Neural crest cell (in vitro differentiated cells): Measurements from ENCODE around the gene MYRFL. TPM values are rescaled to one million over a fixed set of nuclear protein-coding genes. Genes with fewer than 3 reads are reported as not detected.

Experiments
- DNase-seq: peaks from one replicate; pipeline ENCODE4 v3.0.0; 2021; ENCODE audit warnings: low read depth, mixed read lengths, low spot score
- H3K27ac Mint-ChIP-seq: one replicate; pipeline ENCODE4 v1.8.0; 2021; ENCODE audit warnings: mild to moderate bottlenecking, mixed read lengths; ENCODE audit not compliant: unreplicated experiment
- H3K27me3 Mint-ChIP-seq: 2 replicates; pipeline ENCODE4 v1.8.0; 2021; ENCODE audit warnings: low read depth, mild to moderate bottlenecking, mixed read lengths
- H3K36me3 Mint-ChIP-seq: 2 replicates; pipeline ENCODE4 v1.8.0; 2021; ENCODE audit warnings: low read depth, mild to moderate bottlenecking, mixed read lengths
- H3K4me1 Mint-ChIP-seq: 2 replicates; pipeline ENCODE4 v1.8.0; 2021; ENCODE audit warnings: mixed read lengths
- H3K4me3 Mint-ChIP-seq: one replicate; pipeline ENCODE4 v1.8.0; 2021; ENCODE audit warnings: mild to moderate bottlenecking, mixed read lengths
- H3K9me3 Mint-ChIP-seq: 2 replicates; pipeline ENCODE4 v1.8.0; 2021; ENCODE audit warnings: mixed read lengths
- total RNA-seq: library from RNA; stranded (reverse); gene quantifications from 2 replicates; pipeline ENCODE4 v1.2.1, GENCODE V29; 2021
- TF ChIP-seq, protein P1 (sequence below): fragments of 200-600 bp; sonication (generic); conservative IDR thresholded peaks from 2 replicates; pipeline ENCODE4 v1.5.0; 2021; ENCODE audit warnings: antibody characterized with exemption, mild to moderate bottlenecking

MYRFL gene
- total RNA-seq, 1 donor from 2014 or later, result 0.42 TPM

- Mint-ChIP-seq H3K9me3 (peaks cover 5% of the 10 kb centered on the region), H3K4me1 (no peaks in the 10 kb centered on the region), H3K4me3 (no peak overlapping the region), H3K36me3 (no peaks in the 10 kb centered on the region), H3K27ac (no peak overlapping the region), H3K27me3 (no peaks in the 10 kb centered on the region)
- DNase-seq, result no peak
- TF ChIP-seq, protein P1, sequence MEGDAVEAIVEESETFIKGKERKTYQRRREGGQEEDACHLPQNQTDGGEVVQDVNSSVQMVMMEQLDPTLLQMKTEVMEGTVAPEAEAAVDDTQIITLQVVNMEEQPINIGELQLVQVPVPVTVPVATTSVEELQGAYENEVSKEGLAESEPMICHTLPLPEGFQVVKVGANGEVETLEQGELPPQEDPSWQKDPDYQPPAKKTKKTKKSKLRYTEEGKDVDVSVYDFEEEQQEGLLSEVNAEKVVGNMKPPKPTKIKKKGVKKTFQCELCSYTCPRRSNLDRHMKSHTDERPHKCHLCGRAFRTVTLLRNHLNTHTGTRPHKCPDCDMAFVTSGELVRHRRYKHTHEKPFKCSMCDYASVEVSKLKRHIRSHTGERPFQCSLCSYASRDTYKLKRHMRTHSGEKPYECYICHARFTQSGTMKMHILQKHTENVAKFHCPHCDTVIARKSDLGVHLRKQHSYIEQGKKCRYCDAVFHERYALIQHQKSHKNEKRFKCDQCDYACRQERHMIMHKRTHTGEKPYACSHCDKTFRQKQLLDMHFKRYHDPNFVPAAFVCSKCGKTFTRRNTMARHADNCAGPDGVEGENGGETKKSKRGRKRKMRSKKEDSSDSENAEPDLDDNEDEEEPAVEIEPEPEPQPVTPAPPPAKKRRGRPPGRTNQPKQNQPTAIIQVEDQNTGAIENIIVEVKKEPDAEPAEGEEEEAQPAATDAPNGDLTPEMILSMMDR, result no peak
Measured at GRCh38 chr12:69921831-69922230, 96.8 kb downstream of the MYRFL start.

GRCh38 chr12:69922999-69923398 lies 98.0 kb downstream of the MYRFL start:
- TF ChIP-seq, protein P1, result no peak
- no peak overlapping the region for H3K27ac Mint-ChIP-seq
- H3K36me3 Mint-ChIP-seq, result no peaks in the 10 kb centered on the region
- peaks cover 5% of the 10 kb centered on the region for H3K9me3 Mint-ChIP-seq
- H3K4me1 Mint-ChIP-seq, result no peaks in the 10 kb centered on the region
- DNase-seq, result no peak
- no peaks in the 10 kb centered on the region for H3K27me3 Mint-ChIP-seq
- H3K4me3 Mint-ChIP-seq, result no peak overlapping the region

GRCh38 chr12:69925291-69925690 lies 100.3 kb downstream of the MYRFL start:
- Mint-ChIP-seq H3K4me1 (no peaks in the 10 kb centered on the region), H3K27ac (no peak overlapping the region), H3K4me3 (no peak overlapping the region), H3K36me3 (no peaks in the 10 kb centered on the region), H3K9me3 (no peaks in the 10 kb centered on the region), H3K27me3 (no peaks in the 10 kb centered on the region)
- TF ChIP-seq, protein P1, result no peak
- DNase-seq, result no peak

DNA sequence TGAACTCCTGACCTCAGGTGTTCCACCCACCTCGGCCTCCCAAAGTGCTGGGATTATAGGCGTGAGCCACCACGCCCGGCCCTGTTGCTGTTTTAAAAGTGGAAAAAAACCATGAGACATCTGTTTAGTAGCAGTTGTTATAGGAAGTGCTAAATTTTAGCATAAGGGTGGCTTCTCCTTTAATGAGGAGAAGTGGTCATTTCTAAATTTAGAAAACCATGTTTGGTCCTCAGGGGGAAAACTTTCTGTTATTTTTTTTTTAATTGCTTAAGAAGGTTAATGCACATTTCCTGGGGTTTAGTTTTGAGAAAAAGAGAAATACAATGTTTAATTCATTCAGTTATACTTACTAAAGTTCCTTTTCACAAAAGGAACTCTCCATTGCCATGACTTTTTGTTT lies 102.1 kb downstream of the MYRFL start:
- TF ChIP-seq, protein P1, result no peak
- Mint-ChIP-seq H3K9me3 (peaks cover 2% of the 10 kb centered on the region), H3K27ac (no peak overlapping the region), H3K36me3 (no peaks in the 10 kb centered on the region), H3K4me1 (peaks cover 11% of the 10 kb centered on the region), H3K4me3 (no peak overlapping the region), H3K27me3 (no peaks in the 10 kb centered on the region)
- DNase-seq, result no peak

DNA sequence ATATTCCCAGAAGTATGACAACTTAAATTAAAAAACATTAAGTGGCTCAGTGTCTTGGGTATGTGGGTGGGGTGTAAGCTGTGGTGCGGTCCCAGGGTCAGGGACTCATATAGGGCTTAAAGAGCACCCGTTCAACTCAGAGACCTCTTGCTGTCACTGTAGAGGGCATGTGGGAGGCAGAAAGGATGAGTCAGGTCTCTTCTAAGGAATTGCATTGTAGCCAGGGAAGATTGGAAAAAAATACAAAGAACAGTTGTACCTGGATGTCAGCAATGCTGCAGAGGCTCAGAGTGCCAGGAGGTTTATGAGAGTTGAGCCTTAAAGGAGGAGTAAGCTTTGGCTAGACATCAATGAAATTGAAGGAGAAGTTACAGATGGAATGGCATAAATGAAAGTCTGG lies 104.1 kb downstream of the MYRFL start:
- Mint-ChIP-seq H3K27ac (no peak overlapping the region), H3K36me3 (no peaks in the 10 kb centered on the region), H3K27me3 (no peaks in the 10 kb centered on the region), H3K9me3 (peaks cover 2% of the 10 kb centered on the region), H3K4me3 (no peak overlapping the region), H3K4me1 (peaks cover 30% of the 10 kb centered on the region)
- DNase-seq, result no peak
- TF ChIP-seq, protein P1, result no peak

DNA sequence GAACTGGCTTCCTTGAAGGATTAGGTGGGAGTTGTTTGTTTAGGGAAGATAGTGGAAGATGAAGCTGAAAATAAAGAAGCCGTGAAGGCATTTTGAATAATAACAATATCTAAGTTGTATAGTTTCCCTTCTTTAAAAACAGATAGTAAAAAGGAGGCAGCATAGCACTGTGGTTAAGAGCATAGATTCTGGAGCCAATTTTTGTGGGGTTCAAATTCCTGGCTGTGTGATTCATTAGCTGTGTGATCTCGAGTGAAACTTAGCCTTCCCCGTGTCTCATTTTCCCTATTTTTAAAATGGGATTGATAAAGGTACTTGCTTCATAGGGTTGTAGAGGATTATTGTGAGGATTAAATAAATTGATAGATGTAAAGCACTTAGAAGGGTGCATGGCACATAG lies 104.5 kb downstream of the MYRFL start:
- Mint-ChIP-seq H3K4me1 (peaks cover 34% of the 10 kb centered on the region), H3K27ac (no peak overlapping the region), H3K36me3 (no peaks in the 10 kb centered on the region)

More for the DNA sequence above, 104.5 kb downstream of the MYRFL start:
- no peak for DNase-seq
- Mint-ChIP-seq H3K4me3 (no peak overlapping the region), H3K9me3 (peaks cover 2% of the 10 kb centered on the region), H3K27me3 (no peaks in the 10 kb centered on the region)
- TF ChIP-seq, protein P1, result no peak
